ENCODE data around the gene B3GNT5. TPM values are rescaled to one million over a fixed set of nuclear protein-coding genes. Genes with fewer than 3 reads are reported as not detected.

Gene B3GNT5
- total and polyA plus RNA-seq, 2 of the 8 experiments (the other 6 are each of a cell fraction or from before 2014, with no cell fraction given): 2.4 to 9.7 TPM

DNA sequence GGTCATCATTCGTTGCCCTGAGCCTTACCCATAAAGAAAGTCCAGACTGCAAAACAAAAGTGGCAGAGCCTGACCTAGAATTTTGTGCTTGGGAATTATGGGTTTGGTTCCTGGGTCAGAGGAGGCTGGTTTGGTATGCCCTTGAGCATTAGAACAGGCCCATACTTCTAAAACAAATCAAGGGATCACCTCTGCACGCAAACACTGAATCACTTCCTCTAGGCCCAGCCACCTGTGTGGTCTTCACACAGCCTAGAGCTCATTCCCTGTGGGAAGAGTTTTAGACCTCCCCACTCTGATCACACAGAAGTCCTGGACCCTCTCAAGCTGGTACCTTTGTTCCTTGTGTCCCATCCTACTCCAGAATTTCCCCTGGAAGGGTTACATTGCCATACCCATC is 59.4 kb downstream of the B3GNT5 start (continued):
- TF ChIP-seq, protein P1, sequence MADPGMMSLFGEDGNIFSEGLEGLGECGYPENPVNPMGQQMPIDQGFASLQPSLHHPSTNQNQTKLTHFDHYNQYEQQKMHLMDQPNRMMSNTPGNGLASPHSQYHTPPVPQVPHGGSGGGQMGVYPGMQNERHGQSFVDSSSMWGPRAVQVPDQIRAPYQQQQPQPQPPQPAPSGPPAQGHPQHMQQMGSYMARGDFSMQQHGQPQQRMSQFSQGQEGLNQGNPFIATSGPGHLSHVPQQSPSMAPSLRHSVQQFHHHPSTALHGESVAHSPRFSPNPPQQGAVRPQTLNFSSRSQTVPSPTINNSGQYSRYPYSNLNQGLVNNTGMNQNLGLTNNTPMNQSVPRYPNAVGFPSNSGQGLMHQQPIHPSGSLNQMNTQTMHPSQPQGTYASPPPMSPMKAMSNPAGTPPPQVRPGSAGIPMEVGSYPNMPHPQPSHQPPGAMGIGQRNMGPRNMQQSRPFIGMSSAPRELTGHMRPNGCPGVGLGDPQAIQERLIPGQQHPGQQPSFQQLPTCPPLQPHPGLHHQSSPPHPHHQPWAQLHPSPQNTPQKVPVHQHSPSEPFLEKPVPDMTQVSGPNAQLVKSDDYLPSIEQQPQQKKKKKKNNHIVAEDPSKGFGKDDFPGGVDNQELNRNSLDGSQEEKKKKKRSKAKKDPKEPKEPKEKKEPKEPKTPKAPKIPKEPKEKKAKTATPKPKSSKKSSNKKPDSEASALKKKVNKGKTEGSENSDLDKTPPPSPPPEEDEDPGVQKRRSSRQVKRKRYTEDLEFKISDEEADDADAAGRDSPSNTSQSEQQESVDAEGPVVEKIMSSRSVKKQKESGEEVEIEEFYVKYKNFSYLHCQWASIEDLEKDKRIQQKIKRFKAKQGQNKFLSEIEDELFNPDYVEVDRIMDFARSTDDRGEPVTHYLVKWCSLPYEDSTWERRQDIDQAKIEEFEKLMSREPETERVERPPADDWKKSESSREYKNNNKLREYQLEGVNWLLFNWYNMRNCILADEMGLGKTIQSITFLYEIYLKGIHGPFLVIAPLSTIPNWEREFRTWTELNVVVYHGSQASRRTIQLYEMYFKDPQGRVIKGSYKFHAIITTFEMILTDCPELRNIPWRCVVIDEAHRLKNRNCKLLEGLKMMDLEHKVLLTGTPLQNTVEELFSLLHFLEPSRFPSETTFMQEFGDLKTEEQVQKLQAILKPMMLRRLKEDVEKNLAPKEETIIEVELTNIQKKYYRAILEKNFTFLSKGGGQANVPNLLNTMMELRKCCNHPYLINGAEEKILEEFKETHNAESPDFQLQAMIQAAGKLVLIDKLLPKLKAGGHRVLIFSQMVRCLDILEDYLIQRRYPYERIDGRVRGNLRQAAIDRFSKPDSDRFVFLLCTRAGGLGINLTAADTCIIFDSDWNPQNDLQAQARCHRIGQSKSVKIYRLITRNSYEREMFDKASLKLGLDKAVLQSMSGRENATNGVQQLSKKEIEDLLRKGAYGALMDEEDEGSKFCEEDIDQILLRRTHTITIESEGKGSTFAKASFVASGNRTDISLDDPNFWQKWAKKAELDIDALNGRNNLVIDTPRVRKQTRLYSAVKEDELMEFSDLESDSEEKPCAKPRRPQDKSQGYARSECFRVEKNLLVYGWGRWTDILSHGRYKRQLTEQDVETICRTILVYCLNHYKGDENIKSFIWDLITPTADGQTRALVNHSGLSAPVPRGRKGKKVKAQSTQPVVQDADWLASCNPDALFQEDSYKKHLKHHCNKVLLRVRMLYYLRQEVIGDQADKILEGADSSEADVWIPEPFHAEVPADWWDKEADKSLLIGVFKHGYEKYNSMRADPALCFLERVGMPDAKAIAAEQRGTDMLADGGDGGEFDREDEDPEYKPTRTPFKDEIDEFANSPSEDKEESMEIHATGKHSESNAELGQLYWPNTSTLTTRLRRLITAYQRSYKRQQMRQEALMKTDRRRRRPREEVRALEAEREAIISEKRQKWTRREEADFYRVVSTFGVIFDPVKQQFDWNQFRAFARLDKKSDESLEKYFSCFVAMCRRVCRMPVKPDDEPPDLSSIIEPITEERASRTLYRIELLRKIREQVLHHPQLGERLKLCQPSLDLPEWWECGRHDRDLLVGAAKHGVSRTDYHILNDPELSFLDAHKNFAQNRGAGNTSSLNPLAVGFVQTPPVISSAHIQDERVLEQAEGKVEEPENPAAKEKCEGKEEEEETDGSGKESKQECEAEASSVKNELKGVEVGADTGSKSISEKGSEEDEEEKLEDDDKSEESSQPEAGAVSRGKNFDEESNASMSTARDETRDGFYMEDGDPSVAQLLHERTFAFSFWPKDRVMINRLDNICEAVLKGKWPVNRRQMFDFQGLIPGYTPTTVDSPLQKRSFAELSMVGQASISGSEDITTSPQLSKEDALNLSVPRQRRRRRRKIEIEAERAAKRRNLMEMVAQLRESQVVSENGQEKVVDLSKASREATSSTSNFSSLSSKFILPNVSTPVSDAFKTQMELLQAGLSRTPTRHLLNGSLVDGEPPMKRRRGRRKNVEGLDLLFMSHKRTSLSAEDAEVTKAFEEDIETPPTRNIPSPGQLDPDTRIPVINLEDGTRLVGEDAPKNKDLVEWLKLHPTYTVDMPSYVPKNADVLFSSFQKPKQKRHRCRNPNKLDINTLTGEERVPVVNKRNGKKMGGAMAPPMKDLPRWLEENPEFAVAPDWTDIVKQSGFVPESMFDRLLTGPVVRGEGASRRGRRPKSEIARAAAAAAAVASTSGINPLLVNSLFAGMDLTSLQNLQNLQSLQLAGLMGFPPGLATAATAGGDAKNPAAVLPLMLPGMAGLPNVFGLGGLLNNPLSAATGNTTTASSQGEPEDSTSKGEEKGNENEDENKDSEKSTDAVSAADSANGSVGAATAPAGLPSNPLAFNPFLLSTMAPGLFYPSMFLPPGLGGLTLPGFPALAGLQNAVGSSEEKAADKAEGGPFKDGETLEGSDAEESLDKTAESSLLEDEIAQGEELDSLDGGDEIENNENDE (IDR thresholded peaks at IDR 0.05; ENCODE audit: insufficient replicate concordance, low read length): no peak
- TF ChIP-seq CEBPB (IDR thresholded peaks at IDR 0.05; ENCODE audit: low read depth, low read length) (no peak), RNF2 (IDR thresholded peaks at IDR 0.05; ENCODE audit: borderline replicate concordance, low read depth, low read length, missing control alignments, poor library complexity, severe bottlenecking) (no peak), SP4 (IDR thresholded peaks at IDR 0.05; ENCODE audit: low read length) (no peak)

Measured in H1 (cell line).